GM12892 (cell line): ENCODE data around the gene SYNGAP1.

Experiments used
- DNase-seq: peaks from one replicate; pipeline ENCODE4 v3.0.0; 2011; ENCODE audit not compliant: insufficient read length
- FAIRE-seq: peaks from 2 replicates; lab custom pipeline; 2011; peaks lifted over from hg19 to GRCh38; lab: Jason Lieb, UNC
- POLR2A ChIP-seq: IDR thresholded peaks from 2 replicates; pipeline ENCODE4 v1.6.1; 2011; ENCODE audit warnings: low read depth, low read length, control low read depth
- POLR2AphosphoS5 ChIP-seq: IDR thresholded peaks from 2 replicates; pipeline ENCODE4 v1.6.1; 2011; ENCODE audit warnings: low read depth, low read length, control low read depth
- TAF1 ChIP-seq: IDR thresholded peaks from 2 replicates; pipeline ENCODE4 v1.6.1; 2011; ENCODE audit warnings: low read depth, mild to moderate bottlenecking, control low read depth, low read length, borderline replicate concordance

SYNGAP1 gene

DNA sequence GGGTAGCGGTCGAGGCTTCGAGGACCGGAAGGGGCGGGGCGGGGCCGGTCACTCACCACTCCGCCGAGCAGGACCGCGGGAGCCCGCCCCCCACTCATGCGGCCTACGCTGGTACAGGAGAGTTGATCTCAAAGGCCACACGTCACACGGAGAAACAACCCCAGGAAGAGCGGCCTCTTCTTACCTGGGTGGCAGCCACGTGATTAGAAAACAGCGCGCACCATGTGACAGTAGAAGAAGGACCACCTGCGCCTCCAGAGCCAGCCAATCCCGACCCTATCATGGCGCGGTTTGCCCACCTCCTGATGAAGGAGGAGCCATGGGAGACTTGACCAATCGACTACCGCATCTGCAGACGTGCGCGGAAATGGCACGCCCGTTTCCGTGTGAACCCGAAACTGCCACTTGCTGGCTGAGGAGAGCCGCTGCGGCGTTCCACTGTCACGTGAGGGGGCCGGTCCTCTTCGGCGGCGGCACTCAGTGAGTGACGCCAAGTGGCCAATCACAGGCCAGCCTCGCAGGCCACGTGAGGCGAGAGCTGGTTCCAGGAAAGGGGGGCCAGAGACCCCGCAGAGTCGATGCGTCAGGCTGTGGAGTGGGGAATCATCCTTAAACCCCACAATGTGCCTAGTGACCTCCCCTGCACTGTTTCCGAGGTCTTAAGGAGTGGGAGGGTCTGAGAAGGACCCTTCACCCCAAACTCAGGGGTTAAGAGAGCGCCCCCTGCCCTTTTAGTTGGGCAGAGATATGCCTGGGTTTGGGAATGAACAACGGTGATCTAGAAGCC is 1.8 kb upstream of the SYNGAP1 start, which contains the start of gene CUTA:
TSS of gene CUTA (minus strand) at position 205 of the 787 bp plus-strand sequence. CDS start at position 98, 107 bp downstream.
- FAIRE-seq, result peak; percentile 100
- TF ChIP-seq POLR2A (peak; percentile 52; the same call in 1 of the 2 replicates), POLR2AphosphoS5 (peak; percentile 55; the same call in 1 of the 2 replicates), TAF1 (no peak)
- peak; percentile 95 for DNase-seq

DNA sequence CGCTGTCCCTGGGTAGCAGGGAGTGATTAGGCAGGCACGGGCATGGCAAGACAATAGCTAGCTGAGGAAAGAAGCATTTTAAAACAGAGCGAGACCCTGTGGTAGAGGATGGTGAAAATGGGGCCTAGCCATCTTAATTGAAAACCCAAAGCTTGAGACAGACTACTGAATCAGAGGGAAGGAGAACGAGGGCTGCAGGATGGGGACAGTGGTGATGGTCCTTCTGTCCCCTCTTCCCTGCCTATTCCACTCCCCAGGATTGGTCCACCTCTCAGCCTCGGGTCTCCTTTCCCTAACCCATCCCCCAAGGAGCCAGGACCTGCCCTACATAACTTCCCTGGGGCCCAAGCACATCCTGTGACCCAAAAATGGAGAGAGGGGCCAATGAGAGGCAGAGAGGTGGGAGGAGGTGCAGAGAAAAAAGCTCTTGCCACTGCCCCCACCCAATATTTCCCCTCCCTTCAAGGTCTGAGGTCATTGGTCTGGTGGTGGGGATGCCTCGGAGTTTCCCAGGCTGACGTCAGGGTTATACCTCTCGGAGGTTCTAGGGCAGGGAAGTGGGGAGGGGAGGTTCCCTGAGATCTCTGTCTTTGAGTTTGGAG is 1.1 kb upstream of the SYNGAP1 start:
- DNase-seq (no peak), FAIRE-seq (no peak)
- TF ChIP-seq POLR2AphosphoS5, result no peak; the same call in 1 of the 2 replicates
- no peak for TF ChIP-seq TAF1
- TF ChIP-seq POLR2A, result no peak

DNA sequence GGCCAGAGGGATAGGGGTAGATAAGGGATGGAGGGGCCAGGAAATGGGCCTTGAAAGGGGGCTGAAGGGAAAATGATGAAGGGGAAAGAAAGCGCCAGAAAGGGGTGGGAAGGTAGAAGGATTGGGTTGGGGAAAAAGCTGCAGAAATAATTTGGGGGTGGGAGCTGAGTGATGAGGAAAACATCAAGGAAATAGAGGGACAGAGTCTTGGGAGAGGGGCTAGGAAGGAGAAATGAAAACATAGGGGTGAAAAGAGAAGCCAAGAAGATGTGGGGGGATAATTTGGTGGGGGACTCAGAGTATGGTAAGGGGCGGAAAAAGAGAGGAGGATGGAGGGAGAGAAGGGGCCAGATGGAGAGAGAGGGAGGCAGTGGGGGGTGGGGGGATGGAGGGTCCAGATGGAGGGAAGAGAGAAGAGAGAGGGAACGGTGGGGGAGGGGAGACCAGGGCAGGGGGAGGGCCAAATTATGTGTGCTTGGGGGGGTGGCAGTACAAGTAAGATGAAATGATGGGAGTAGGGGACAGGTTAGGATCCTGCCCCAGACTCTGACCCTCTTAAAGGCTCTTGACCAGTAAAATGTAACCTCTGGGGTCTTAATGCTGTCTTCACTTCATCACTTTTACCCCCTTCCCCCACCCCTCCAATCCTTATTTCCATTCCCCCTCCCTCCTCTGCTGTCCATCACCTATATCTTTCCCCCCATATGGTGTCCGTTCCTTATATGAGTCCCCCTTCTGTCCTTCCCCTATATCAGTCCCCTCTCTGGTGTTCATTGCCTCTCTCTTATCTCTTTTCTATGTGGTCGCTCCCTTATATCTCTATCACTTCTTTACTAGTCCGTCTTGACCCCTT is 852 bp downstream of the SYNGAP1 start:
- no peak for FAIRE-seq
- no peak for DNase-seq
- TF ChIP-seq POLR2A (no peak), TAF1 (no peak), POLR2AphosphoS5 (no peak)

DNA sequence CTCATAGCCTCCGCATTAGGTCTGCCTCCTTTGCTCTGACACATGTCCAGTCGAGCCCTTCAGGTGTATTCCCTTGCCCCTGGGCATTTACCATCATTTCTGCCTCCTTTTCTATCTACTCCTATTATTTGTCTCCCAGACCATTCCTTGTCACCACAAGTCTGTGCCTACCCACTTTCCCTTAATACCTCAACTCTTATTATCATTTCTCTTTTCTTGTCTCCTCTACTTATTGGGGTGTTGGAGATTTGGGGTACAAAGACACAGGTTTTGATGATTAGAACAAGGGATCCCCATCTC is 1.4 kb downstream of the SYNGAP1 start:
- FAIRE-seq (no peak), DNase-seq (no peak)
- TF ChIP-seq POLR2A, result no peak
- no peak for TF ChIP-seq TAF1
- no peak for TF ChIP-seq POLR2AphosphoS5

DNA sequence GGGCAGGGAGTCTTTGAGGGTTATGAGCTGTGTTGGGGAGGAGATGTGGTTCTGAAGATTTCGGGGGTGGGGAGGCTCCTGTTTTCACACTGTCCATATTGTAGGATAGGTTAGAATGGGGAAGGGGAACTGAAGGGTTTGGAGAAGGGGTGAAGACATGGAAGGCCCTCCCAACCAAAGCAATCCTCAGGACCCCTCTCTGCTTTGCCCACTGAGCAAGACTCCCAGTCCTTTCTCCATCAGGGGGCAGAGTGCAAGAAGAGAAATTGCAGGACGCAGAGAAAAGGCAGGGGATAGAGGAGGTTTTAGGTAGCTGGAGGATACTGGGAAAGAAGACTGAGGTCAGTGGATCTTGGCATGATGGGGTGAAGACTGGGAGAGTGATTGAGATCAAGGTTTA is 3.9 kb downstream of the SYNGAP1 start:
- FAIRE-seq, result no peak
- TF ChIP-seq POLR2A, result no peak
- TF ChIP-seq POLR2AphosphoS5, result no peak
- TF ChIP-seq TAF1, result no peak
- DNase-seq, result no peak

DNA sequence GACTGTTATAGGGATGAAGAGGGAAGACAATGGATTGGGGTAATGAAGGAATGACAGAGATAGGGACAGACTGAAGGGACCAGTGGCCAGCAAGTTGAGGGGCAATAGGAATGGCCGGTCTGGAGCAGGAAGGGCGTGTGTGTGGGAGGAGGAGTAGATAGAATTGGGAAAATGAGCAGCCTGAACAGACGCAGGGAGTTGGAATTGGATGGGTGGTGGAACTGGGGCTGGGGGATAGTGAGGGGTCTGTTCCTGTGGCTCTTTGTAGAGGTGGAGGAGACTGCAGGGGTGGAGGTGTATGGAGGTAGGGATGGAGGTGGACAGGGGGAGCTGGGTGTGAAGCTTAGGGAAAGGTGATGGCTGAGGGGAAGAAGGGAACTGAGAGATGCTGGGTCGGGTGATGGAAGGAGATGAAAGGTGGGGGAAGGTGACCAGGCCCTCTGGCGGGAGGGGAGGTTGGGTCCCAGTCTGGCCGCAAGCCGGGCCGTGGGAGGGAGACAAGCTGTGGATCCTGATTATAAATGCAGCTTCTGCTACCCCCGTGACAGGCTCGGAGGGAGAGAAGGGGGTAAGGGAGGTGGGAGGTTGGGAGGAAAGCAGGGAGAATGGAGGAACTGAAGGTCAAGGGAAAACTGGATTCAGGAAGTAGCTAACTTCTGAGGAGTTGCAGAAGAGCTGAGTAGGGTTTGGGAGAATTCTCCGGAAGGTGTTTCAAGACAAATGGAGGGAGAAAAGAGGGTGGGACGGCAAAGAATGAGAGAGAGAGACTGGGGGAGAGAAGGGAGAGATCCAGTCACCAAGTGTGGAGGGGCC is 5.2 kb downstream of the SYNGAP1 start:
- TF ChIP-seq POLR2AphosphoS5 (no peak), TAF1 (no peak), POLR2A (no peak)
- no peak for DNase-seq
- FAIRE-seq, result peak; percentile 5

DNA sequence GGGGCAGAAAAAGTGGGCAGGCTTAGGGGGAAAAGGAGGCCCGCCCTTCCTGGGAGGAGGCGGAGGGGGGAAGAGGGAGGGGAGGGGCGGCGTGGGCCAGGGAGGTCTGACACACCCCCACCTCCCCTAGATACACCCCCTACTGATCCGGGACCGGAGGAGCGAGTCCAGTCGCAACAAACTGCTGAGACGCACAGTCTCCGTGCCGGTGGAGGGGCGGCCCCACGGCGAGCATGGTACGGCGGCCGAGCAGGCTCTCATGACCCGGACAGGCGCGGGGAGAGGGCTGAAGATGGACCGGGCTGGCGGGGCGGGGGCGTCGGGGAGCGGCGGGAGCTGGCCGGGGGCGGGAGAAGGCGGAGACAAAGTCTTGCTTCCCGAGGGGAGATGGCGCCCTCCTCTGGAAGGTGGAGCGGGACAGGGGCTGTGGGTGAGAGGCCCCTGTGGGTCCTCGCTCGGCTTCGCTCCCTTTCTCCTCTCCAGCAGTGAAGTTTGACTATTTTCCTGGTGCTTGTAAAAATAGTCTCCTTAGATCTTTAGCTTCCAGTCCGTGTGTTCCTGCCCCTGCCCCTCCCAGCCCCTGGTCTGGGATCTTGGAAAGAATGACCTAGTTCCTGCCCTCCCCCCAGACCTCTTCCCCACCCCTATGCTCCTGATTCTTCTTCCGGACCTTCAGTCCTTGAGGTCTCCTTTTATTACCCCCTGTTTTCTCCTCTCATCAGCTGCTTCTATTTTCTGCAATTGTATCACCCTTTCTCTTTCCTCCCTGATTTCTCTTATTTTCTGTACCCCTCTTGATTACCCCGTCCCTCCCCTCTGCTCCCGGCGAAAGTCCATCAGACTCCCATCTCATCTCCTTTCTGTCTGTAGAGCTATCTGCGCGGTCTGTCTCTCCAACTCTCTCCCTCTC is 6.1 kb downstream of the SYNGAP1 start:
- DNase-seq (peak; percentile 82), FAIRE-seq (peak; percentile 87)
- TF ChIP-seq TAF1 (no peak), POLR2A (peak; percentile 54; the same call in 1 of the 2 replicates)

DNA sequence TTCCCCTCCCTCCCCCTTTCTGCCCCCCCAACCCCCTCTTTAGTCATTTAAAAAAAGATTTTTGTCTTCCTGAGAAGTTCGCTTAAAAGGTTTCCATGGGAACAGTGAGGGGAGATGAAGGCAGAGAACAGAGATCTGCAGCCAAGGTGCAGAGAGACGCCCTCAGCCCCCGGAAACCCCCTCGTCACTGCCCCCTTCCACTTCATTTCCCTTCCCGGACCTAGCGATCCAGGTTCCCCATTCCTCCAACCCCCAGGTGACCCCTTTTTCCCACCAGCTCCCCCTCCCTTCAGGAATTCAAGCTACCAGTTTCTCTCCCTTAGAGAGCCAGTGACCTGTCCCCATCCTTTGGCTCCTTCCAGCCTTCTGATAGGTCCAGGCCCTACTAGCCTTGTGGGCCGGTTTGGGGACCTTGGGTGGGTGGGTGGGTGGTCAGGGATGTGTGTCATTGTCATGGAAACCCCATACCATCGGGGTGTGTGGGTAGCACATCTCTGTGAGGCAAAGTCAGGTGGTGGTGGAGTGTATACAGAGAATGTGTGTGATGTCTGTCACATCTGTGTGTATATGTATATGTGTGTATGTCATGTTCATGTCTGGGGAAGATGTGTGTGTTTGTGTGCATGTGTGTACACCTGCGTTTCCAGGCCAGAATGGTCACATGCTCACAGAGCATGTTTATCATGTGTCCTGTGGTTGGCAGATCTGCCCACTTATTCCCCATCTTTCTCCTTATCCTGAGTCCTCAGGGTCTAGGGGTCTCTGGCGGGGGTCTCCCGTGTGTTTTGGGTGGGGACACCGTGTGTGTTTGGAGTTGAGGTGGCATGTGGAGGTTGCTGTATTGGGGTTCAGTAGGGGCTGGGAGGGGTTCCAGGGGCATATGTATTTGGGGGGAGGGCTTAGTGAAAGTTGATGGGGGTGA is 7.0 kb downstream of the SYNGAP1 start:
- TF ChIP-seq TAF1 (no peak), POLR2A (no peak), POLR2AphosphoS5 (no peak)
- FAIRE-seq, result no peak
- no peak for DNase-seq

DNA sequence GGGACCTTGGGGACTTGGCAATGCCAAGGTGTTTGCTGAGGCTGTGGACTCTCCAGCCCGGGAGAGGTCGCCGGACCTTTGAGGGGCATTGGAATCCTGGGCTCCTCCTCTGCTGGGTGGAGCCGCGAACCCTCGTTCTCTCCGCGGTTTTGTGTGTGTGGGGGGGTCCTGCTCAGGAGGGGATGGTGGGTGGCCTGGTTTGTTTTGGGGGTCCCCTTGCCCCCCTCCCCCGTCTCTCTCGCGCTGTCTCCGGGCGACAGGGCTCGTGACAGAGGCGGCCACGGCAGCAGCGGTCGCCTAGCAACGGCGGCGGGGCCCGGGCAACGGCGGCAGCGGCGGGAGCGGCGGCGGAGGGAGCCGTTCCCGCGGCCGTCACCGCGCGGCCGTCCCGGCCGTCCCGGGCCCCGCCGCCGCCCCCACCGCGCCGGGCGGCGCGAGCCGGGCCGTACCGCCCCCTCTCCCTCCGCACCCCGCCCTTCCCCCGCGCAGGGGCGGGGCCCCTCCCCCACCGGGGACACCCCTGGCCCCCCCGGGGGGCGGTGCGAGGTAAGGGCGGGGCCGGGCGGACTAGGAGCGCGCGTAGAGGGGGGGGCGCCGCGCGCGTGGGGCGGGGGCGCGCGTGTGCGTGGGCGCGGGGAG is 7.8 kb downstream of the SYNGAP1 start:
- no peak for TF ChIP-seq TAF1
- no peak for TF ChIP-seq POLR2A
- TF ChIP-seq POLR2AphosphoS5, result no peak
- FAIRE-seq (no peak), DNase-seq (peak; percentile 66)
